ENCODE measurements around the gene RIT2. TPM values are rescaled to one million over a fixed set of nuclear protein-coding genes. Genes with fewer than 3 reads are reported as not detected.

Gene RIT2
- total RNA-seq, 1 experiment from 2014 or later, result not detected

GRCh38 chr18:42950732-42951131, 164.8 kb downstream of the RIT2 start:
- BruUV-seq (replicated peaks), result no TSS peak
- H3K36me3 Mint-ChIP-seq (ENCODE audit: insufficient read depth, unreplicated experiment), result no peaks in the 10 kb centered on the region

DNA sequence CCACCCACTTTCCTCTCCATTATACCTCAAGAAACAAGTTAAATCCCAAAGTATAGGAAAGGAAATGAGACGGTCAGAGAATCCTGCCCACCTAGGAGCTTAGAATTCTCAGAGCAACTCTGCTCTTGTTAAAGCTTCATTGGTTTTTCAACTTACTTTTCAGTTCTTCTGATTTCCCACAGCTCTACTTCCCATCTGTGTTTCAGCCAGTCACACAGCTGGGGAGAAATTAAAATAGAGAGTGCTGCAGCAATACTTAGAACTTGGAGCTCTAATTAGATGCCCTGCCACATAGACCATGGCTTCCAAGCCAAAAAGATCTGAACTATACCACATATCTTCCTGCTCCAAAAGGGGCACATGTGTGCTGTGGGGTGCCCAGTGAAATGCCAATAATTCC, 166.7 kb downstream of the RIT2 start:
- CTCF ChIA-PET, result interaction anchor here (0.6 kb wide), 1 partner anchor 469 kb away, joined by 3 read pairs; no protein-coding TSS in a partner anchor
- Mint-ChIP-seq H3K4me1 (ENCODE audit: low read depth, unreplicated experiment) (no peaks in the 10 kb centered on the region), H3K36me3 (ENCODE audit: insufficient read depth, unreplicated experiment) (no peaks in the 10 kb centered on the region), H3K9me3 (ENCODE audit: low read depth, unreplicated experiment) (peaks cover 7% of the 10 kb centered on the region), H3K27me3 (ENCODE audit: unreplicated experiment) (no peaks in the 10 kb centered on the region), H3K27ac (ENCODE audit: unreplicated experiment) (no peak overlapping the region), H3K4me3 (ENCODE audit: low read depth, unreplicated experiment) (no peak overlapping the region)
- DNase-seq, result no peak
- BruUV-seq (replicated peaks), result no TSS peak
- TF ChIP-seq, protein P1, sequence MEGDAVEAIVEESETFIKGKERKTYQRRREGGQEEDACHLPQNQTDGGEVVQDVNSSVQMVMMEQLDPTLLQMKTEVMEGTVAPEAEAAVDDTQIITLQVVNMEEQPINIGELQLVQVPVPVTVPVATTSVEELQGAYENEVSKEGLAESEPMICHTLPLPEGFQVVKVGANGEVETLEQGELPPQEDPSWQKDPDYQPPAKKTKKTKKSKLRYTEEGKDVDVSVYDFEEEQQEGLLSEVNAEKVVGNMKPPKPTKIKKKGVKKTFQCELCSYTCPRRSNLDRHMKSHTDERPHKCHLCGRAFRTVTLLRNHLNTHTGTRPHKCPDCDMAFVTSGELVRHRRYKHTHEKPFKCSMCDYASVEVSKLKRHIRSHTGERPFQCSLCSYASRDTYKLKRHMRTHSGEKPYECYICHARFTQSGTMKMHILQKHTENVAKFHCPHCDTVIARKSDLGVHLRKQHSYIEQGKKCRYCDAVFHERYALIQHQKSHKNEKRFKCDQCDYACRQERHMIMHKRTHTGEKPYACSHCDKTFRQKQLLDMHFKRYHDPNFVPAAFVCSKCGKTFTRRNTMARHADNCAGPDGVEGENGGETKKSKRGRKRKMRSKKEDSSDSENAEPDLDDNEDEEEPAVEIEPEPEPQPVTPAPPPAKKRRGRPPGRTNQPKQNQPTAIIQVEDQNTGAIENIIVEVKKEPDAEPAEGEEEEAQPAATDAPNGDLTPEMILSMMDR (IDR thresholded peaks at IDR 0.05; ENCODE audit: unreplicated experiment), result no peak
- intact Hi-C loops (cut with micrococcal nuclease; ENCODE audit: unreplicated experiment), result no loop called here

More at GRCh38 chr18:42950732-42951131, 164.8 kb downstream of the RIT2 start:
- DNase-seq, result no peak
- H3K4me1 Mint-ChIP-seq (ENCODE audit: low read depth, unreplicated experiment), result no peaks in the 10 kb centered on the region
- H3K27ac Mint-ChIP-seq (ENCODE audit: unreplicated experiment), result no peak overlapping the region
- intact Hi-C loops (cut with micrococcal nuclease; ENCODE audit: unreplicated experiment), result no loop called here
- H3K9me3 Mint-ChIP-seq (ENCODE audit: low read depth, unreplicated experiment), result peaks cover 5% of the 10 kb centered on the region
- H3K27me3 Mint-ChIP-seq (ENCODE audit: unreplicated experiment), result no peaks in the 10 kb centered on the region
- CTCF ChIA-PET, result no interaction called here
- no peak overlapping the region for H3K4me3 Mint-ChIP-seq (ENCODE audit: low read depth, unreplicated experiment)
- TF ChIP-seq, protein P1 (IDR thresholded peaks at IDR 0.05; ENCODE audit: unreplicated experiment), result no peak

- no peaks in the 10 kb centered on the region for H3K27me3 Mint-ChIP-seq (ENCODE audit: unreplicated experiment)
- no peaks in the 10 kb centered on the region for H3K4me1 Mint-ChIP-seq (ENCODE audit: low read depth, unreplicated experiment)
- no peak overlapping the region for H3K4me3 Mint-ChIP-seq (ENCODE audit: low read depth, unreplicated experiment)
- no peaks in the 10 kb centered on the region for H3K36me3 Mint-ChIP-seq (ENCODE audit: insufficient read depth, unreplicated experiment)
- CTCF ChIA-PET, result no interaction called here
- TF ChIP-seq, protein P1 (IDR thresholded peaks at IDR 0.05; ENCODE audit: unreplicated experiment), result no peak
- BruUV-seq (replicated peaks), result no TSS peak
- H3K9me3 Mint-ChIP-seq (ENCODE audit: low read depth, unreplicated experiment), result peaks cover 3% of the 10 kb centered on the region
- no peak for DNase-seq
- intact Hi-C loops (cut with micrococcal nuclease; ENCODE audit: unreplicated experiment), result no loop called here
- no peak overlapping the region for H3K27ac Mint-ChIP-seq (ENCODE audit: unreplicated experiment)
Measured at GRCh38 chr18:42941860-42942259, 173.6 kb downstream of the RIT2 start.

- no peak overlapping the region for H3K4me3 Mint-ChIP-seq (ENCODE audit: low read depth, unreplicated experiment)
- CTCF ChIA-PET, result interaction anchor here (0.6 kb wide), 1 partner anchor 167 kb away, joined by 5 read pairs; no protein-coding TSS in a partner anchor
- TF ChIP-seq, protein P1 (IDR thresholded peaks at IDR 0.05; ENCODE audit: unreplicated experiment), result no peak
- BruUV-seq (replicated peaks), result no TSS peak
- H3K9me3 Mint-ChIP-seq (ENCODE audit: low read depth, unreplicated experiment), result peaks cover 3% of the 10 kb centered on the region
- no peaks in the 10 kb centered on the region for H3K36me3 Mint-ChIP-seq (ENCODE audit: insufficient read depth, unreplicated experiment)
- no peak overlapping the region for H3K27ac Mint-ChIP-seq (ENCODE audit: unreplicated experiment)
- intact Hi-C loops (cut with micrococcal nuclease; ENCODE audit: unreplicated experiment), result no loop called here
- no peaks in the 10 kb centered on the region for H3K27me3 Mint-ChIP-seq (ENCODE audit: unreplicated experiment)
- DNase-seq, result no peak
- H3K4me1 Mint-ChIP-seq (ENCODE audit: low read depth, unreplicated experiment), result no peaks in the 10 kb centered on the region
Measured at GRCh38 chr18:42941021-42941420, 174.5 kb downstream of the RIT2 start.
